ENCODE measurements around the gene SELENOM.
"Not testable (repeated sequence)": the region's sequence is repeated elsewhere in the genome, so short reads cannot be mapped to it uniquely, and the experiment has no call there.

- TF ChIP-seq CTCF (IDR thresholded peaks at IDR 0.05; ENCODE audit: low read length); EZH2 (optimal IDR thresholded peaks at IDR 0.05; ENCODE audit: low read depth, low read length); EZH2phosphoT487 (IDR thresholded peaks at IDR 0.05; ENCODE audit: low read length): not testable (repeated sequence)
Measured at GRCh38 chr22:31073545-31074145, 33.7 kb downstream of the SELENOM start.
